HG03139 (cell line): ENCODE measurements around the gene POLA2.

Experiments used
- ATAC-seq: cut with Tn5 transposase; IDR thresholded peaks from one replicate; pipeline ENCODE4 v1.9.1; 2021; ENCODE audit not compliant: unreplicated experiment

The POLA2 gene

GRCh38 chr11:65305501-65306268 lies 43.9 kb downstream of the POLA2 start:
- no peak for ATAC-seq

GRCh38 chr11:65307298-65308229 lies 45.8 kb downstream of the POLA2 start:
- ATAC-seq: no peak

GRCh38 chr11:65308281-65308891 lies 46.6 kb downstream of the POLA2 start:
- ATAC-seq: no peak

GRCh38 chr11:65309006-65309405 lies 47.2 kb downstream of the POLA2 start:
- ATAC-seq: no peak

- no peak for ATAC-seq
Measured at GRCh38 chr11:65310215-65310614, 48.5 kb downstream of the POLA2 start.

- ATAC-seq: no peak
Measured at GRCh38 chr11:65310736-65311135, 49.0 kb downstream of the POLA2 start.

- no peak for ATAC-seq
Measured at GRCh38 chr11:65311170-65311678, 49.5 kb downstream of the POLA2 start.

GRCh38 chr11:65314501-65315203 lies 52.9 kb downstream of the POLA2 start, which contains the start of gene CDC42EP2:
TSS of gene CDC42EP2 (plus strand) at chr11:65314866. CDS start at chr11:65320899, 6,033 bp downstream.
- ATAC-seq: no peak

GRCh38 chr11:65315204-65315865 lies 53.6 kb downstream of the POLA2 start:
- no peak for ATAC-seq

- ATAC-seq: no peak
Measured at GRCh38 chr11:65315866-65316226, 54.1 kb downstream of the POLA2 start.

- no peak for ATAC-seq
Measured at GRCh38 chr11:65316227-65317024, 54.7 kb downstream of the POLA2 start.

GRCh38 chr11:65317025-65317786 lies 55.4 kb downstream of the POLA2 start:
- ATAC-seq: no peak

GRCh38 chr11:65320386-65321075 lies 58.8 kb downstream of the POLA2 start:
- no peak for ATAC-seq

- no peak for ATAC-seq
Measured at GRCh38 chr11:65321076-65321475, 59.3 kb downstream of the POLA2 start.

- ATAC-seq: no peak
Measured at GRCh38 chr11:65321828-65322485, 60.2 kb downstream of the POLA2 start.

- ATAC-seq: no peak
Measured at GRCh38 chr11:65323813-65324212, 62.1 kb downstream of the POLA2 start.

GRCh38 chr11:65325435-65325834 lies 63.7 kb downstream of the POLA2 start:
- no peak for ATAC-seq
